ENCODE results near the gene CHCHD10.

CHCHD10 gene

DNA sequence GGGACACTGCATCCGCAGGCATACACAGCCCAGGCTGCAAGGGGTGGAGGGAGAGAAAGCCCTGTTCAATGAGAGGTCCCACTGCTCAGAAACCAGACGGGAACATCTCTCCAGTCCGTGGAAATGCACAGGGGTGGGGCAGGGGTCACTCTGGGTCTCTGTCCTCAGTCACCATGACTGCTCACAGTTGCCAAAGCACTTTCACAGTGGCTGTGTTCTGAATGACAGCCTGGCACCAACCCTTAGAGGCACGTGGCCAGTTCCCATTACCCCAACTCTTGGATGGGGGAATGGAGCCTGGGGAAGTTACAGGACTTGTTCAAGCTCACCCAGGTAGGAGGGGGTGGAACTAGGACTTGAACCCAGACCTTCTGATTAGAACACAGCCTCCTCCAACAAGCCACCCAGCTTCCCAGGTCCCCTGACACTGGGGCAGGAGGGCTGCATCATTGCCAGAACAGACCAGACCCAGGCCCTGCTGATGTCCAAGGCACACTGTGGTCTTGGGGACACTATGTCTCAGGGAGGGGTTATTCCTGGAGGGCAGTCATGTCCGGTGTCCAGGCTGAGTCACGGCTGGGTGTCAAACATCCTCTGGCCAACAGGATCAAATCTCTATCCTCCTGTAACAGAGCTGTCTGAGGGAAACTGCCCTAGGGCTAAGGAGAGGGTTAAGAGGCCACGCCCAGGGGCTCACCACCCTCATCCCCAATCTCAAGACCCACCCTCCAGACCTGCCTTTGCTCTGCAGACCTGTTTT, 25.1 kb downstream of the CHCHD10 start:
- TF ChIP-seq, protein P1, sequence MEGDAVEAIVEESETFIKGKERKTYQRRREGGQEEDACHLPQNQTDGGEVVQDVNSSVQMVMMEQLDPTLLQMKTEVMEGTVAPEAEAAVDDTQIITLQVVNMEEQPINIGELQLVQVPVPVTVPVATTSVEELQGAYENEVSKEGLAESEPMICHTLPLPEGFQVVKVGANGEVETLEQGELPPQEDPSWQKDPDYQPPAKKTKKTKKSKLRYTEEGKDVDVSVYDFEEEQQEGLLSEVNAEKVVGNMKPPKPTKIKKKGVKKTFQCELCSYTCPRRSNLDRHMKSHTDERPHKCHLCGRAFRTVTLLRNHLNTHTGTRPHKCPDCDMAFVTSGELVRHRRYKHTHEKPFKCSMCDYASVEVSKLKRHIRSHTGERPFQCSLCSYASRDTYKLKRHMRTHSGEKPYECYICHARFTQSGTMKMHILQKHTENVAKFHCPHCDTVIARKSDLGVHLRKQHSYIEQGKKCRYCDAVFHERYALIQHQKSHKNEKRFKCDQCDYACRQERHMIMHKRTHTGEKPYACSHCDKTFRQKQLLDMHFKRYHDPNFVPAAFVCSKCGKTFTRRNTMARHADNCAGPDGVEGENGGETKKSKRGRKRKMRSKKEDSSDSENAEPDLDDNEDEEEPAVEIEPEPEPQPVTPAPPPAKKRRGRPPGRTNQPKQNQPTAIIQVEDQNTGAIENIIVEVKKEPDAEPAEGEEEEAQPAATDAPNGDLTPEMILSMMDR (IDR thresholded peaks at IDR 0.05) = no peak

DNA sequence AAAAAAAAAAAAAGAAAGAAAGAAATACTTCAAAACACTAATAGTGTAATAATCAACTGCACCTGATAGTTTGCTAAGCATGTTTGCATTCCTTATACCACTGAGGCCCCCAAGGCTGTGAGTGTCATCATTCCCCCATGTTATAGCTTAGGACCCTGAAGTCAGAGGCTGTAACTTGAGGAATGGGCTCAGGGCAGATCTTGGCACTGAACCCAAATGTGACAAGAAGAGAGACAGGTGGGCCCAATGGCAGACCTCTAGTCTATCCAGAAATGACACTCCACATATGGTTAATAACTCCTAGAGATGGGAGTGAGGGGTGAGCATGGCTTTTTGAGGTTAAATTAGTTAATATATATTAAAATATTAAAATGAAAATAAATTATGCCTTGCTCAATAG, 30.1 kb downstream of the CHCHD10 start:
- TF ChIP-seq, protein P1 (IDR thresholded peaks at IDR 0.05) = no peak

DNA sequence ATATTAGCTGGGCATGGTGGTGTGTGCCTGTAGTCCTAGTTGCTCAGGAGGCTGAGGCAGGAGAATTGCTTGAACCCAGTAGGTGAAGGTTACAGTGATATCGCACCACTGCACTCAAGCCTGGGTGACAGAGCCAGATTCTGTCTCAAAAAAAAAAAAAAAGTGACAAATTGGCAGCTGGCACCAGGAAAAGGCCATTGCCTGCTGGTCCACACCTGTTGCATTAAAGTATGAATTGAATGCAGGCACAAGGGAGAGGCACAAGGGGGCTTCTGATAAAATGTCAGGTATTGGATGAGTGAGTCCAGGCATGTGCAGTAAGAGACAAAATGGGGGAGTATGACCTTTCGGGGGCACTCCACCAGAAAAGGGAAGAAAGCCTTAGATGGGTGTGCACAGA, 45.0 kb downstream of the CHCHD10 start:
- TF ChIP-seq, protein P1 (IDR thresholded peaks at IDR 0.05) = no peak

DNA sequence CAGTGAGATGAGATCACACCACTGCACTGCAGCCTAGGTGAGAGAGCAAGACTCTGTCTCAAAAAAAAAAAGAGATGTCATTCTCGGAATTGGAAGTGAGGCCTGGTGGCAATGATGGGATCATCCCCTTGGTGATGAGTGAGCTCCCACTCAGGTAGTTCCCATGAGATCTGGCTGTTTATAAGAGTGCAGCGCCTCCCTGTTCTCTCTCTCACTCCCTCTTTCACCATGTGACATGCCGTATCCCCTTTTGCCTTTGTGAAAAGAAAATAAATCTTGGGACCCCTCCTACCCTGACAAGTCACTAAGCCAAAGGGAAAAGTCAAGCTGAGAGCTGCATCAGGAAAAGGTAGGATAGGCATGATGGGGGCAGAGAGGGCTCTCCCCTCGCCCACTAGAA, 45.6 kb downstream of the CHCHD10 start:
- TF ChIP-seq, protein P1 (IDR thresholded peaks at IDR 0.05) = no peak

DNA sequence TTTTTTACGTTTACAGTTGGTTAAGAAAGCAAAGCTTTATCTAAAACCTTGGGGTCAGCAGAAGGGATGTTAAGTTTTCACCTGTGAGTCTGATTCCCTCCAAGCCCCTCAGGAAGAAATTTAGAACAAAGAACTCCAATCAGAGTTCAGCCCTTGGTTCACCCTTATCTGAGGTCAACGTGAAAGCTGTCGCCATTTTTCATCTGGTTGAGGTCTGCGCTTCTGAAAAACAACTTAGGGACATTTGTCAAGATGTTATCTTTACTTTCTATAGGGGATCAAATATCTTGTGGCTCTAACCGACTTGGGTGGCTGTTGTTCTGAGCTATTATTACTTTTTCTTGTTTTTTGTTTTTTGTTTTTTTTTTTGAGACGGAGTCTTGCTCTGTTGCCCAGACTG, 46.9 kb downstream of the CHCHD10 start:
- TF ChIP-seq, protein P1 (IDR thresholded peaks at IDR 0.05) = no peak

DNA sequence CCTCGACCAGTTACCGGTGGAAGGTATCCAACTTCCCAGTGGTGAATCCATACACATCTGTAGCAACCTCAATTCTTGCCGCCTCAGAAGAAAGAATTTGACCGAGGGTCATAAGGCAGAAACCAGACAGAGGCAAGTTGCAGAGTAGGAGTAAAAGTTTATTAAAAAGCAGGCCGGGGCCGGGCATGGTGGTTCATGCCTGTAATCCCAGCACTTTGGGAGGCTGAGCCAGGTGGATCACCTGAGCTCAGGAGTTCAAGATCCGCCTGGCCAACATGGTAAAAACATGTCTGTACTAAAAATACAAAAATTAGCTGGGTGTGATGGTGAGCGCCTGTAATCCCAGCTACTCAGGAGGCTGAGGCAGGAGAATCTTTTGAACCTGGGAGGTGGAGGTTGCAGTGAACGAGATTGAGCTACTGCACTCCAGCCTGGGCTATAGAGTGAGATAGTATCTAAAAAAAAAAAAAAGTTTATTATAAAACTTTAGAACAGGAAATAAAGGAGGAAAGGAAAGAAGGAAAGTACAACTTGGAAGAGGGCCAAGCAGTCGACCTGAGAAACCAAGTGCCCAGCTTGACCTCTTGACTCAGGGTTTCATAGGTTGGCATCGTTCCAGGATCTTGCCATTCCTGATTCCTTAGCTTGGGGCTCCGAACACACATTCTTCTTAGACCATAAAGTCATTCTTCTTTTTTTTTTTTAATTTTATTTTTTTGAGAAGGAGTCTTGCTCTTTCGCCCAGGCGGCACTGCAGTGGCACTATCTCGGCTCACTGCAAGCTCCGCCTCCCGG, 49.2 kb downstream of the CHCHD10 start:
- TF ChIP-seq, protein P1 (IDR thresholded peaks at IDR 0.05) = no peak

DNA sequence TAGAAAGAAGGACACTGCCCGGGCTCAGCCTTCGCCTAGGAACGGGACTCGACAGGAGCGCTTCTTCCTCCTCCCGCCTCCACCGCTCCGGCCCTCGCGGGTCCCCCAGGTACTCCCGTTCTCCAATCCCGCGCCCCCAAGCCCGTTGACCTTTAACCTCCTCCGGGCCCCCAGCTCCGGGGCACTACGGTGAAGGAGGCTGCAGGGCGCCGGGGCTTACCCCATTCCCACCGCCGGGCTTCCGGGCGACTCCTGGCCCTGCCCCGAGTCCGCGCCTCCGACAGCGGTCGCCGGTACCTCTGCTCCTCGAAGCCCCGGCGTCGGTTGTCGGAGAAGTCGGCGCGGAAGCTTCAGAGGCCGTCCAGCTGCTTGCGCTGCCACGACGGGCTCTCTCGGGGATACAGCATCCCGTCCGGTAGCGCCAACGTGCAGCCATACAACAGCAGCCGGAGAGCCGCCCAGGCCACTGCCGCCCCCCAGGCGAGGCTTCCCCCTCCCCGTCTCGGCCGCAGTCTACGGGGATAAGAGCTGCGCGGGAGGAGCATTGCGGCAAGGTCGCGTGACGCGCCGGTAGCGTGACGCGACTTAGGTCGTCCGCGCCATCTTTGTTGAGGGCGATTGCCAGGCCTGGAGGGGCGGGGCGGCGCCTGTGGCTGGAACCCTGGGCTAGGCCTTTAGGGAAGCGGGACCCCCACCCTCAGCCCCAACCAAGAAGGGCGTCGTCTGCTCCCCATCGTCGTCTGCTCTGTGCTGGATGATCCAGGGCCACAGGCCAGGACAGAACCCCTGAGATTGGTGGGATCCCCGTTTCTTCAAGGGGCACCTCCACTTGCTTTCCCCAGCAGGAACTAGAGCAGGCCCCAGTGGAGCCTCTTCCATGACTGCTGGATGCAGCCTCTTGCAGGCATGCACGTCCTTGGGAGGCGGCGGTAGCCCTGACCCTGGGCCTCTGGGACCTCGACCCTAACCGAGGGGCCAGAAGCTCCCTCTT, 50.7 kb downstream of the CHCHD10 start:
- TF ChIP-seq, protein P1 (IDR thresholded peaks at IDR 0.05) = no peak
